GM12801 (cell line): ENCODE data around the gene CYP3A5.

Experiments used
- CTCF ChIP-seq: IDR thresholded peaks from one replicate; pipeline ENCODE4 v1.5.1; 2011; ENCODE audit warnings: control low read depth; ENCODE audit not compliant: insufficient read length; ENCODE audit errors: extremely low read depth

The CYP3A5 gene

GRCh38 chr7:99624484-99624883 is 55.3 kb downstream of the CYP3A5 start:
- TF ChIP-seq CTCF, result no peak

GRCh38 chr7:99623702-99624447 is 55.9 kb downstream of the CYP3A5 start:
- TF ChIP-seq CTCF, result no peak

- no peak for TF ChIP-seq CTCF
These were observed 56.6 kb downstream of the CYP3A5 start for GRCh38 chr7:99623091-99623693.

- no peak for TF ChIP-seq CTCF
These were observed 57.2 kb downstream of the CYP3A5 start for GRCh38 chr7:99622596-99622995.

GRCh38 chr7:99621271-99621670 is 58.5 kb downstream of the CYP3A5 start:
- TF ChIP-seq CTCF, result no peak

- no peak for TF ChIP-seq CTCF
These were observed 60.1 kb downstream of the CYP3A5 start for GRCh38 chr7:99619571-99620130.

GRCh38 chr7:99618726-99619125 is 61.1 kb downstream of the CYP3A5 start:
- TF ChIP-seq CTCF, result no peak
